CD4-positive, CD25-positive, alpha-beta regulatory T cell (primary cell): ENCODE measurements around the gene CYTH3. TPM values are rescaled to one million over a fixed set of nuclear protein-coding genes. Genes with fewer than 3 reads are reported as not detected.
A peak's percentile ranks its signal among the peaks of the same experiment; 100 is the strongest.

Experiments
- ATAC-seq, 2 donors: fragments of 150-1000 bp; cut with Tn5 transposase; one replicate each; pipeline ENCODE4 v1.10.0; 2021; ENCODE audit warnings: low read depth in 2 of 2, moderate number of reproducible peaks in 2 of 2, moderate library complexity in 1 of 2
- DNase-seq, 3 donors: peaks; one replicate each; pipeline versions ENCODE4 v3.0.0 to v3.0.0-alpha.2; 2012 to 2022; ENCODE audit warnings: mixed read lengths in 1 of 3
- H3K27ac ChIP-seq: one replicate; pipeline ENCODE4 v1.7.0; 2013; ENCODE audit warnings: mild to moderate bottlenecking, low read length; ENCODE audit not compliant: insufficient read depth, poor library complexity, severe bottlenecking
- H3K27me3 ChIP-seq: one replicate; pipeline ENCODE4 v1.7.0; 2013; ENCODE audit warnings: low read length; ENCODE audit not compliant: control insufficient read depth, insufficient read depth
- H3K36me3 ChIP-seq: one replicate; pipeline ENCODE4 v1.7.0; 2013; ENCODE audit warnings: mild to moderate bottlenecking, low read length, moderate library complexity; ENCODE audit not compliant: control insufficient read depth, insufficient read depth
- H3K4me1 ChIP-seq: 2 replicates; pipeline ENCODE4 v1.7.0; 2013; ENCODE audit warnings: mild to moderate bottlenecking, low read length; ENCODE audit not compliant: insufficient read depth, control insufficient read depth, poor library complexity, severe bottlenecking
- H3K4me3 ChIP-seq: one replicate; pipeline ENCODE4 v1.7.0; 2013; ENCODE audit warnings: low read depth, mild to moderate bottlenecking, low read length, moderate library complexity
- H3K9me3 ChIP-seq, 2 experiments: 1 replicate in 1 of 2; 2 replicates in 1 of 2; pipeline ENCODE4 v1.7.0; 2013; ENCODE audit warnings: low read length in 2 of 2, mild to moderate bottlenecking in 1 of 2, moderate library complexity in 1 of 2; ENCODE audit not compliant: control insufficient read depth in 2 of 2
- H3K27ac Mint-ChIP-seq, 3 donors: one replicate each; pipeline ENCODE4 v1.8.0; 2020 to 2022; ENCODE audit warnings: mild to moderate bottlenecking in 3 of 3, mixed read lengths in 3 of 3, moderate library complexity in 2 of 3
- H3K27me3 Mint-ChIP-seq: one replicate; pipeline ENCODE4 v1.8.0; 2022; ENCODE audit warnings: mild to moderate bottlenecking, mixed read lengths
- H3K36me3 Mint-ChIP-seq: one replicate; pipeline ENCODE4 v1.8.0; 2020; ENCODE audit warnings: mixed read lengths
- H3K4me1 Mint-ChIP-seq, 4 donors: one replicate each; pipeline ENCODE4 v1.8.0; 2020 to 2022; ENCODE audit warnings: mixed read lengths in 4 of 4, mild to moderate bottlenecking in 1 of 4
- H3K4me3 Mint-ChIP-seq, 4 donors: one replicate each; pipeline ENCODE4 v1.8.0; 2020 to 2022; ENCODE audit warnings: mild to moderate bottlenecking in 4 of 4, mixed read lengths in 4 of 4, moderate library complexity in 3 of 4
- H3K9me3 Mint-ChIP-seq, 7 donors: one replicate each; pipeline ENCODE4 v1.8.0; 2020 to 2022; ENCODE audit warnings: mixed read lengths in 7 of 7, mild to moderate bottlenecking in 3 of 7, moderate library complexity in 2 of 7
- polyA plus RNA-seq, 4 donors: library from polyadenylated mRNA; unstranded; fragments of 300-500 nt; fragmentation: Illumina TruSeq; gene quantifications; one replicate each; pipeline ENCODE4 v1.2.3, GENCODE V29; 2021
- total RNA-seq: library from RNA; stranded (reverse); gene quantifications from one replicate; pipeline ENCODE4 v1.2.3, GENCODE V29; 2022

Gene CYTH3
- total and polyA plus RNA-seq, 5 donors from 2014 or later: 1.4 to 14.3 (median 3.8) TPM

GRCh38 chr7:6271694-6272440, 557 bp downstream of the CYTH3 start:
- Histone ChIP-seq H3K9me3 (no peaks in the 10 kb centered on the region), H3K27ac (no peak overlapping the region), H3K36me3 (no peaks in the 10 kb centered on the region), H3K4me3 (peak overlapping the region; percentile 83), H3K4me1 (peaks cover 17% of the 10 kb centered on the region), H3K27me3 (peaks cover 17% of the 10 kb centered on the region)
- DNase-seq (peak in 2 of 3 donors; percentile 14 to 21), ATAC-seq (no peak)
- peaks cover 4 to 26% (median 20%) of the 10 kb centered on the region in 4 donors for H3K4me1 Mint-ChIP-seq
- H3K36me3 Mint-ChIP-seq: no peaks in the 10 kb centered on the region
- peak overlapping the region; percentile 82 to 95 (median 92) for H3K4me3 Mint-ChIP-seq
- H3K9me3 Mint-ChIP-seq: no peaks in the 10 kb centered on the region
- H3K27ac Mint-ChIP-seq: peak overlapping the region in 2 of 3 donors; percentile 80 to 88
- H3K27me3 Mint-ChIP-seq: peaks cover 24% of the 10 kb centered on the region

- H3K4me3 ChIP-seq: peak overlapping the region; percentile 83
- peaks cover 24% of the 10 kb centered on the region for H3K27me3 Mint-ChIP-seq
- no peaks in the 10 kb centered on the region for H3K36me3 Mint-ChIP-seq
- H3K9me3 ChIP-seq: no peaks in the 10 kb centered on the region
- H3K27me3 ChIP-seq: peaks cover 17% of the 10 kb centered on the region
- H3K4me1 Mint-ChIP-seq: peaks cover 4 to 29% (median 22%) of the 10 kb centered on the region in 4 donors
- H3K4me1 ChIP-seq: peaks cover 17% of the 10 kb centered on the region
- peak overlapping the region; percentile 82 to 95 (median 92) for H3K4me3 Mint-ChIP-seq
- DNase-seq (peak; percentile 16 to 38 (median 37)), ATAC-seq (peak; percentile 62 to 63)
- H3K9me3 Mint-ChIP-seq: no peaks in the 10 kb centered on the region
- H3K27ac ChIP-seq: no peak overlapping the region
- H3K27ac Mint-ChIP-seq: peak overlapping the region in 2 of 3 donors; percentile 80 to 88
- H3K36me3 ChIP-seq: no peaks in the 10 kb centered on the region
These were observed 1.3 kb downstream of the CYTH3 start for GRCh38 chr7:6271060-6271658.

GRCh38 chr7:6269527-6269926, 2.9 kb downstream of the CYTH3 start:
- peaks cover 24% of the 10 kb centered on the region for H3K27me3 Mint-ChIP-seq
- no peaks in the 10 kb centered on the region for H3K36me3 Mint-ChIP-seq
- DNase-seq: no peak
- H3K27me3 ChIP-seq: peaks cover 17% of the 10 kb centered on the region
- no peaks in the 10 kb centered on the region for H3K9me3 Mint-ChIP-seq
- H3K27ac Mint-ChIP-seq: peak overlapping the region in 1 of 3 donors; percentile 15
- peaks cover 17% of the 10 kb centered on the region for H3K4me1 ChIP-seq
- ATAC-seq: no peak
- H3K9me3 ChIP-seq: no peaks in the 10 kb centered on the region
- no peak overlapping the region for H3K4me3 ChIP-seq
- peaks cover 4 to 31% (median 23%) of the 10 kb centered on the region in 4 donors for H3K4me1 Mint-ChIP-seq
- peak overlapping the region in 1 of 4 donors; percentile 34 for H3K4me3 Mint-ChIP-seq
- H3K36me3 ChIP-seq: no peaks in the 10 kb centered on the region
- no peak overlapping the region for H3K27ac ChIP-seq

DNA sequence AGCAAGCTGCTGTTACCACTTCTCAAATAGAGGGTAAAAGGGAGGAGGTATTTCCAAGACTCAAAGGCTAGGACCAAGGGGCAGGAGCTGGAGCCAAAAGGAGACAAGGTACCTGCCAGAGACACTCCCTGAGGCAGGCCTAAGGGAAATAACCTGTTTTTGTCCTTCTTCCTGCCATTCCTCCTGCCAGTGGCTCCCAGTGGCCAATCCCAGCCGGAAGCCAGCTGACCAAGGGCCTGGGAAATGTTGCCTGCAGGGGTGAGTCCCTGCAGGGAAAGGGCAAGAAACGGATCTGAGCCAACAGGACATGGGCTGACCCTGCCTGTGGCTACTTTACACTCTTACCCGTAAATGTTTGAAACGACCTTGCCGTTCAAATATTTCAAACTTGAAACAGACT, 3.5 kb downstream of the CYTH3 start:
- H3K4me3 Mint-ChIP-seq: peak overlapping the region in 1 of 4 donors; percentile 34
- no peak overlapping the region for H3K4me3 ChIP-seq

GRCh38 chr7:6268023-6268900, 4.2 kb downstream of the CYTH3 start:
- peaks cover 4 to 31% (median 21%) of the 10 kb centered on the region in 4 donors for H3K4me1 Mint-ChIP-seq
- no peaks in the 10 kb centered on the region for H3K36me3 ChIP-seq
- H3K4me3 Mint-ChIP-seq: no peak overlapping the region
- H3K9me3 ChIP-seq: no peaks in the 10 kb centered on the region
- peaks cover 17% of the 10 kb centered on the region for H3K4me1 ChIP-seq
- H3K36me3 Mint-ChIP-seq: no peaks in the 10 kb centered on the region
- ATAC-seq (no peak), DNase-seq (no peak)
- no peaks in the 10 kb centered on the region for H3K9me3 Mint-ChIP-seq
- no peak overlapping the region for H3K27ac ChIP-seq
- peaks cover 24% of the 10 kb centered on the region for H3K27me3 Mint-ChIP-seq
- H3K27me3 ChIP-seq: peaks cover 17% of the 10 kb centered on the region
- no peak overlapping the region for H3K4me3 ChIP-seq
- no peak overlapping the region for H3K27ac Mint-ChIP-seq

More for the DNA sequence above, 3.5 kb downstream of the CYTH3 start:
- DNase-seq (no peak), ATAC-seq (no peak)
- H3K4me1 Mint-ChIP-seq: peaks cover 4 to 31% (median 22%) of the 10 kb centered on the region in 4 donors
- Histone ChIP-seq H3K27me3 (peaks cover 17% of the 10 kb centered on the region), H3K27ac (no peak overlapping the region), H3K36me3 (no peaks in the 10 kb centered on the region), H3K4me1 (peaks cover 17% of the 10 kb centered on the region), H3K9me3 (no peaks in the 10 kb centered on the region)
- H3K27ac Mint-ChIP-seq: no peak overlapping the region
- no peaks in the 10 kb centered on the region for H3K9me3 Mint-ChIP-seq
- no peaks in the 10 kb centered on the region for H3K36me3 Mint-ChIP-seq
- H3K27me3 Mint-ChIP-seq: peaks cover 24% of the 10 kb centered on the region

- Mint-ChIP-seq H3K4me3 (no peak overlapping the region), H3K27ac (no peak overlapping the region), H3K36me3 (no peaks in the 10 kb centered on the region), H3K27me3 (peaks cover 22% of the 10 kb centered on the region), H3K4me1 (peaks cover 4 to 36% (median 25%) of the 10 kb centered on the region in 4 donors), H3K9me3 (no peaks in the 10 kb centered on the region)
- H3K4me1 ChIP-seq: peaks cover 10% of the 10 kb centered on the region
- H3K9me3 ChIP-seq: no peaks in the 10 kb centered on the region
- no peak overlapping the region for H3K4me3 ChIP-seq
- H3K36me3 ChIP-seq: no peaks in the 10 kb centered on the region
- H3K27me3 ChIP-seq: peaks cover 17% of the 10 kb centered on the region
- ATAC-seq (no peak), DNase-seq (no peak)
- no peak overlapping the region for H3K27ac ChIP-seq
These were observed 5.7 kb downstream of the CYTH3 start for GRCh38 chr7:6266699-6267098.

- no peaks in the 10 kb centered on the region for H3K36me3 ChIP-seq
- H3K27me3 ChIP-seq: no peaks in the 10 kb centered on the region
- DNase-seq: no peak
- Mint-ChIP-seq H3K27me3 (no peaks in the 10 kb centered on the region), H3K9me3 (no peaks in the 10 kb centered on the region), H3K36me3 (no peaks in the 10 kb centered on the region), H3K27ac (peak overlapping the region in 2 of 3 donors; percentile 63 to 65), H3K4me3 (peak overlapping the region in 1 of 4 donors; percentile 62), H3K4me1 (peaks cover 15 to 43% (median 37%) of the 10 kb centered on the region in 4 donors)
- no peak overlapping the region for H3K4me3 ChIP-seq
- H3K27ac ChIP-seq: no peak overlapping the region
- ATAC-seq: no peak
- no peaks in the 10 kb centered on the region for H3K9me3 ChIP-seq
- peaks cover 22% of the 10 kb centered on the region for H3K4me1 ChIP-seq
These were observed 10.2 kb downstream of the CYTH3 start for GRCh38 chr7:6262221-6262620.
